Femur (tissue), 1 donor: ENCODE data around the gene PLD3.
"Not testable (repeated sequence)": the region's sequence is repeated elsewhere in the genome, so short reads cannot be mapped to it uniquely, and the experiment has no call there.

Experiments used
- DNase-seq: peaks from one replicate; pipeline ENCODE4 v3.0.0-alpha.2; 2017

Gene PLD3

DNA sequence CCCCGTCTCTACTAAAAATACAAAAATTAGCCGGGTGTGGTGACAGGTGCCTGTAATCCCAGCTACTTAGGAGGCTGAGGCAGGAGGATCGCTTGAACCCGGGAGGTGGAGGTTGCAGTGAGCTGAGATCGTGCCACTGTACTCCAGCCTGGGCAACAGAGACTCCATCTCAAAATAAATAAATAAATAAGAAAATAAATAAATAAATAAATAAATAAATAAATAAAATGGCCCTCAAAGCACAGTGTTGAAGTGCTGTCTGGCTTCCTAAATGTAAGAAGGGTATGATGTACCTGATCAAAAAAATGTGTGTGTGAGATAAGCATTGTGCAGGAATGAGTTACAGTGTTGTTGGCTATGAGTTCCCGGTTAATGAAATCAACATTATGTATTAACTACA, 15.4 kb upstream of the PLD3 start:
- not testable (repeated sequence) for DNase-seq

DNA sequence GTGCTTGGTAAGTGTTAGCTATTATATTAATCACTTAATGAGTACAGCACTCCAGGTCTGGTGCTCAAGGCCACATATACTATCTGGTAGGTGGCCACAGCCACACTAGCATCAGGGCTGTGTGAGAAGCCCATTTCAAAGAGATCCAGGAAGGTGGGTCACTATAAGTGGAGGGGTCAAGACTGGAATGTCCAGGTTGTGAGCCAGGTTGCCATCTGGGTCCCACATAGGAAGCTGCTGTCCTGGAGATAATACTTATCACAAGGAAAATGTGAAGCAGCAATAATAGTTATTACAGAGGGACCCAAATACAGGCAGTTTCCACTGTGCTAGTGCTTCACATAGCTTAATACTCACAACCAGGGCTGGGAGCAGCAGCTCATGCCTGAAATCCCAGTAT, 13.4 kb upstream of the PLD3 start:
- no peak for DNase-seq

- DNase-seq = no peak
These were observed 12.5 kb upstream of the PLD3 start for GRCh38 chr19:40335855-40336600.

- DNase-seq = no peak
These were observed 11.9 kb upstream of the PLD3 start for GRCh38 chr19:40336601-40336900.

DNA sequence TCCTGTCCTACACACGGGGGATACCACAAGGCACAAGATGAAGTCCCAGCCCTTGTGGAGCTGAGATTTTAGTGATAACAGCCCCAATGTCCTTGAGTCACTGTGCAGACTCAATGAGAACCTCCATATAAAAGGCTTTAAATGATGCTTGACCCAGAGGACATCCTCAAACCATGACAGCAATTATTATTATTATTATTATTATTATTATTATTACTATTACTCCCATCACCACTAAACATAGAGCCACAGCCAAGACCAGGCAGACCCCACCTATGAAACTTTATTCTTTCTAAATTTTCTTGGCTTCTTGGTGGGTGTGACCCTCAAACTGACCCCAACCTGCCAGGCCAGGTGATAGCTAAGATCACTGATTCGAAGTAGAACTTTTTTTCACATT, 11.4 kb upstream of the PLD3 start:
- no peak for DNase-seq

- DNase-seq = no peak
These were observed 10.9 kb upstream of the PLD3 start for GRCh38 chr19:40337594-40337993.

DNA sequence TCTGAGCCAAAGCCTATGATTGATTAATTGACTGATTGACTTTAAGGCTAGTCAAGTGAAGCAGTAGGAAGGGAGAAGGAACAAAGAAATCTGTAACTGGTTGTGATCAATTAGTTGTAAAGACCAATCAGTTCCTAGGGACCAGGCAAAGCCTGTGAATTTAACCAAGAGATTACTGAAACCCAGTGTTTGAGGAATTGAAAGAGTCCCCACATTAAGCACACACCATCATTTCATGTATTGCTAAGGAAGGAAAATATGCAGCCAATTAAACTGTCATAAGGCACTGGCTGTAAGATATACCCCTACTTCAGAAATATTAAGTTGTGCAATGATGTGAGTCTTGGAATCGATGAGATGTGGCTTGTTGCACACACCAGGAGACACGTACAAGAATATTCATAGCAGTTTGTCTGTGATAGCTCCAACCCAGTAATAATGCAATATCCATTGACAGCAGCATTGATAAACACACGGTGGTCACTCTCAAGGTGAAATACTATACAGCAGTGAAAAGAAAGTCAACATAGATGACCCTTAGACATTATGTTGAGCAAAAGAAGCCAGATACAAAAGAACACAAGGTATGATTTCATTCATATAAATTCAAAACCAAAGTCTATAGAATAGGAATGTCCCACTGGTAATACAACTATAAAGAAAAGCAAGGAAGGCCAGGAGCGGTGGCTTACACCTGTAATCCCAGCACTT, 9.3 kb upstream of the PLD3 start:
- DNase-seq = no peak

DNA sequence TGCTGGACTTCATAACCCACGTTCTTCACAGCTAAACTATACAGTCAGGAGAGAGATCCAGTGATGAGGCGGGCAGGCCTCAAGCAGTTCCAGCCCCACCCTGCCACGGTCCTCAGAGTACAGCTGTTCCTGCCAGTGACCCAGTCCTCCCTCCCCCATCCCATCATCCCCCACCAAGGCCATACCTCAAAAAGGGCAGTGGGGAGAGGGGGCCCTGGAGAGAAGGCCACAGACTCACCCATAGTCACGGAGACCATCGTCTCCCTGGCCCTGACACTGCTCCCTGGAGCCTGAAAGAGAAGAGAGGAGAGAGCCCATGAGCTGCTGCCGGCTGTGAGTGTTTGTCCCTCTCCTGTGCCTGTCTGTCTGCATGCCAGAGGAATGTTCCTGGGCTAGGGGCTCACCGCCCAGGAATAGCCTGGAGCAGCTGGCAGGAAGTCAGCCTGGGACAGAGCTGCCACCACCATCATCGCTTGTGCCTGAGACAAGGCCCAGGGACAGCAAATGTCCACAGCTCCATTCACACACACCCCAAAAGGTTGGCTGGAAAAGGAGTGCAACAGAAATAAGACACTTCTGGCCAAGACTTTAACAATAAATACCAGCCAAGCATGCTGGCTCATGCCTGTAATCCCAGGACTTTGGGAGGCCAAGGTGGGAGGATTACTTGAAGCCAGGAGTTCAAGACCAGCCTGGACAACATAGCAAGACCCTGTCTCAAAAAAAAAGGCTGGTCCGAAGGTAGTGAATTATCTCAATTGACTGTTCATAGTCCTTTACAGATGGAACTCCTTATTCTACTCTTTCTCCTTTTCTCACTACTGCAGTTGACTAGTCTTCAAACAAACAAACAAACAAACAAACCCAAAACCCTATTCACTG, 6.7 kb upstream of the PLD3 start:
- peak; percentile 79 for DNase-seq

DNA sequence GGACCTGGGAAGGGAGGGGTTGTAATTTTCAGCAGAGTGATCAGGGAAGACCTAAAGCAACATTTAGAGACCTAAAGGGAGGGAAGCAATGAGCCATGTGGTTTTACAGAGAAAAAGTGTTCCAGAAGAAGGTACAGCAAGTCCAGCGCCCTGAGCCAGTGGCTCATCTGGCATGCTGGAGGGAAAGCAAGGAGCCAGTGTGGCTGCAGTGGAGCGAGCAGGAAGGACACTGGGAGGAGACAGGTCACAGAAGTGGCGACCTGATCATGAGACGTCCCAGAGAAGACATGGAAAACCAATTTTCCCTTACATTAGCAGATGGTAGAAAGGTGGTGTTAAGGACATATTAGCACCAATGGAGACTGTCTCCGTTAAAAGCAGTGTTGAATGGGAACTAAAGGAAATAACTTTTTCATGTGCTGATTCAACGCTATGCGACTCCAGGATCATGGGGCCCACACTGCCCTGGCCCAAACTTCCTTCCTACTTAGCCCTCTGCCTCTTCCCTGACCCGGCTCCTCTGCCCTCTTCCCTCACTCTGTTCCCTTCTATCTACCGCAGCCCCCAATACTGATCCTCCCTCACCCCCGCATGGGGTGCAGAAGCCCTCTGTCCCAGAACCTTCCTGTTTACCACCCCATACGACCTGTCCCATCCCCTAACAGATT, 5.7 kb upstream of the PLD3 start:
- no peak for DNase-seq

- DNase-seq = no peak
These were observed 4.1 kb upstream of the PLD3 start for GRCh38 chr19:40344422-40344821.

DNA sequence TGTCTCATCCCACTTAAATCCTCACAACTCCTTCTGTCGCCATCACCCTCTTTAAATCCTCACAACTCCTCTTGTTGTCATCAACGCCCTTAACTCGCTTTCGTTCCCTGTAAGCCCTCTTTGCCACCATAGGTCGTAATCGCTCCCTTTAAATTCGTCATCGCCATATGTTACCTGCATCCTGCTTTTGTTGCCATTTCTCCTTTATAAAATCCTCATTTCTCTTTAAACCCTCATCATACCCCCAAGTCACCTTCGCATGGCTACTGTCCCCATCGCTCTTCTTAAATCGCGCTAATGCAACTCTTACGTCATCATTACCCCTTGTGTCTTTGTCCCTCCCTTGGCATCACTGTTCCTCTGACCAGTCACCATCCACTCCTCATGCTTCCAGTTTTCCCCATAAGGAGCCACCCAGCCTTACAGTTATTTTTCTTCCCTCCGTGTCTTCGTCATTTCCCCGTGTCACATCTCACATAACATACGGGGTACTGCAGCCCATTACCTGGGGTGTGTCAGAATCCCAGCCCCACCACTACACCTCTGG, 539 bp downstream of the PLD3 start:
- DNase-seq = no peak

GRCh38 chr19:40355975-40356680, 7.6 kb downstream of the PLD3 start:
- no peak for DNase-seq

DNA sequence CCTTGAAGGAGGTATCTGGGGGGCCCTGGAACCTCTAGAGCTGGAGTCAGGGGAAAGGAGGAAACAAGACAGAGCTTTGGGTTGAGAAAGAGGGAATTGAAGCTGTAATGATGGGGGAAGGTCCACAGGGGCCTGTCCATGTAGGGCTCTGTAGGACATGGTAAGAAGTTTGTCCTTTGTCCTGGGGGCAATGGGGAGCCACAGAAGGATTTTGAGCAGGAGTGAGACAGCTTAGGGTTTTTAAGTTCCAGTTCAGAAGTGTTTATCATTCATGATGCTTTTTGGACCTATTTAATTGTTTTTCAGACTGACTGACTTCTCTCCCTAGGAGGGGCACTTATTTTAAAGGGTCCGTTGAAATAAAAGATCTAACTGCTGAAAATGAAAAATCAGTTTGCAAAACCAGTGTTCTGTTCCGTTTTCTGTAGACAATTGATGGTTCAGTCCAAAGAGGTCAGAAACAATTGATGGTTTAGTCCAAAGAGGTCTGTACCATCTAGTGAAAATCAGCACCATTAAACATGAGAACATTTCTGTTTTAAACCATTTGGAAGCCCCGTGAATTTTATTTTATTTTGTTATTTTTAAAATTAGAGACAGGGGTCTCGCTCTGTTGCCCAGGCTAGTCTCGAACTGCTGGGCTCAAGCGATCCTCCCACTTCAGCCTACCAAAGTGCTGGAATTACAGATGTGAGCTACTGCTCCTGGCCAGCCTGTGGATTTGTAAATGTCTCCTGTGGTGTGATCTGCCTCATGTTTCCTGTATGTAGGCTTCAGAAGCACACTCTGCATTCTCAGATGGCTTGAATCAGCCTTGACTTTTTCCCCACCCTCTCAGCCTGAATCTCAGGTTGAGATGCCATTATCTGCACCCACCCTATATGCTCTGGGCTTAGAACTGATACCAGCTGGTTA, 8.4 kb downstream of the PLD3 start:
- DNase-seq = no peak

GRCh38 chr19:40357640-40358039, 9.1 kb downstream of the PLD3 start:
- DNase-seq = no peak

GRCh38 chr19:40358773-40359172, 10.3 kb downstream of the PLD3 start:
- DNase-seq = no peak

GRCh38 chr19:40360020-40360707, 11.7 kb downstream of the PLD3 start:
- DNase-seq = no peak

DNA sequence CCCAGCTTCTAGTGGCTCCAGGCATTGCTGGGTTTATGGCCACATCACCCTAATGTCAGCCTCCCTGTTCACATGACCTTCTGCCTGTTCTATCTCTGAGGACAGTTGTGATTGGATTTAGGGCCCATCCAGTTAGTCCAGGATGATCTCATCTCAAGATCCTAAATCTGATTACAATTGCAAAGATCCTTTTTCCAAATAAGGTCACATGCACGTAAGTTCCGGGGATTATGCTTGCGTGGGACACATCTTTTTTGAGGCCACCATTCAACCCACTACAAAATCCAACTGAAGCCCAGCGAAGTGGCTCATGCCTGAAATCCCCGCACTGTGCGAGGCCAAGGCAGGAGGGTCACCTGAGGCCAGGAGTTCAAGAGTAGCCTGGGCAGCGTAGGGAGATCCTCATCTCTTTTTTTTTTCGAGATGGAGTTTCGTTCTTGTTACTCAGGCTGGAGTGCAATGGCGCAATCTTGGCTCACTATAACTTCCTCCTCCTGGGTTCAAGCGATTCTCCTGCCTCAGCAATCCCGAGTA, 12.3 kb downstream of the PLD3 start:
- no peak for DNase-seq

GRCh38 chr19:40362160-40362559, 13.7 kb downstream of the PLD3 start:
- DNase-seq = no peak

GRCh38 chr19:40363069-40363468, 14.6 kb downstream of the PLD3 start:
- no peak for DNase-seq

DNA sequence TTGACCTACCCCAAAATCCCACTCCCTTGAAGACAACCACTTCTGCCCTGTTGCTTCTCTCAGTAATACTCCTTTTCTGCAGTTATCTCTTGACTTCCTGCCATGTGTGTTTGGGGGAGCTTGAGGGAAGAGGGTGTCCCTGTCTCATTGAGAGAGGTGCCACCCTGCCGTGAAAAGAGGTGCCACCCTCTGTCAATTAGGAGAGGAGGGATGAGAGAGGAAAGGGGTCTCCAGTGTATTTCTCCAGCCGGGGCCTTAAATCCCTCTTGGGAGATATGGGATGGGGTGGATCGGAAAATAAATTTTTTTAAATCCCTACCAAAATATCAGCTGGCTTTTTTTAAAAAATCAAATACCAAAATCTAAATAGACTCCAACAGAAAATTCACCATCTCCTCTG, 16.5 kb downstream of the PLD3 start:
- no peak for DNase-seq
